Stimulated activated CD4-positive, alpha-beta T cell treated with anti-CD3 and anti-CD28 coated beads, Interleukin-2, amount 100 ng/mL, for 4 hours (primary cell): ENCODE results near the gene HSPA4L.

Experiments used
- DNase-seq: peaks from one replicate; pipeline ENCODE4 v3.0.0-alpha.2; 2020; ENCODE audit warnings: low read depth

The HSPA4L gene

GRCh38 chr4:127783955-127784770 lies 2.0 kb downstream of the HSPA4L start:
- no peak for DNase-seq

DNA sequence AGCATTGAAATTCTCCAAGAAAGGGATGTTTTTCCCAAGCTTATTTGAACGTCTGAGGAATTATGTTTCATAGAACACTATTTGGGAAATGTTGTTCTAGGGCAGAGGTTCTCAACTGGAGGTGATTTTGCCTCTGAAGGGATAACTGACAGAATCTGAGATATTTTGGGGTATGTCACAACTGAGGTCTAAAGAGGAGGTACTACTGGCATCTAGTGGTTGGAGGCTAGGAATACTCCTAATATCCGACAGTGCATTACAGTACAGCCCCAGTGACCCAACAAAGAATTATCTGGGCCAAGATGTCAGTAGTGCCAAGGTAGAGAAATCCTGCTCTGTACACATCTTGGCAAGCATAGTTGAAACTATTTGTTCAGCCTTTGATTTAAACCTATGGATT lies 6.4 kb downstream of the HSPA4L start:
- DNase-seq: no peak

- no peak for DNase-seq
Observed at GRCh38 chr4:127791391-127791790, 9.3 kb downstream of the HSPA4L start.

DNA sequence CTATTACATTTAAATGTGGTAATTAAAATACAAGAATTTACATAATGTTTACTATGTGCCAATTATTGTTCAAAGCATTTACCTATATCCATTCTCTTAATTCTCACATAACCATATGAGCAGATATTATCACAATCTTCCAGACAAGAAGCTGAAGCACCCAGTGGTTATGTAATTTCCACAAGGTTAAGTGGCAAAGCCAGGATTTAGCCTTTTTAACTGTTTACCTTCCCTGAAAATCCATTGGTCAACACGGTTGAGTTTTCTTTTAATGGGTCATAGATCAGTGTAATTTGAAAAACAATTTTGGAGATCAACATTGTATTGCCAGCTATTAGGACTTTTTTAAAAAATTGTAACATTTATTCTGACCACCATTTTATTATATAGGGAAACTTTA lies 11.4 kb downstream of the HSPA4L start:
- no peak for DNase-seq

DNA sequence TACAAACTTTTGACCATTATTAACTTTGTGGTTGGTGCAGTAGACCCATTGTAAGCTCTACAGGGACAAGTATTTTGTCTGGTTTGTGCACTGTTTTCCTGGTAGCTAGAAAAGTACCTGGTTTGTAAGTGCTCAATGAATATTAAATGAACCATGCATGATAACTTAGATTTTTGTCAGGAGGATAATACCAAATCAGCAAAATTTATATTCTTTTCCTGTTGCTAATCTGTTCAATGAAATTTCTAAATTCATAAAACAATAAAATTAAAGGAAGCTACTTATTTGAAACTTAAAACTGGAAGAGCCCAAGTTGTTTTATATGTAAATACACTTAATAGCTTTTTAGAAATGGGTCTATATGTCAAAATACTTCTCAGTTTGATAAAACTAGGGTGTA lies 17.6 kb downstream of the HSPA4L start:
- no peak for DNase-seq

DNA sequence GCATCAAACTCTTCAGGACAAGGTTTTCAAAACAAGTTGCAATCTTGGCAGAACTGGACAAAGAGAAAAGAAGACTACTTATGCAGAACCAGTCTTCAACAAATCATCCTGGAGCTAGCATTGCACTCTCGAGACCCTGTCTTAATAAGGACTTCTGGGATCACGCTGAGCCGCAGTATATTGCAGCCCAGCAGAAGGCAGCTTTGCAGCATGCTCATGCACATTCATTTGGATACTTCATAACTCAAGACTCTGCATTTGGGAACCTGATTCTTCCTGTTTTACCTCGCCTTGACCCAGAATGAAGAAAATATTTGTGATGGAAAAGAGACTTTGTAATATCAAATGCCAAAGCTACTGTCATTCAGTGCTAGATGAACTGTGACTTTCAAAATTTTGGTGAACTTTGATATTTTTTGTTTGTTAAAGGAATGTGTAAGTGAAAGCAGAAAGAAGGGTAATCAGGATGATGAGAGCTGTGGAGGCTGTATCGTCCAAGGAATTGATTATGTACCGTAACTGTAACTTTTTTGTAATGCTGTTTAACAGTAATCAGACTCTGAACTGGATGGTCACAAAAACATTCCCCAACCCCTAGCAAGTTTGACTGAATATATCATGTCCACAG lies 27.2 kb downstream of the HSPA4L start:
- no peak for DNase-seq

DNA sequence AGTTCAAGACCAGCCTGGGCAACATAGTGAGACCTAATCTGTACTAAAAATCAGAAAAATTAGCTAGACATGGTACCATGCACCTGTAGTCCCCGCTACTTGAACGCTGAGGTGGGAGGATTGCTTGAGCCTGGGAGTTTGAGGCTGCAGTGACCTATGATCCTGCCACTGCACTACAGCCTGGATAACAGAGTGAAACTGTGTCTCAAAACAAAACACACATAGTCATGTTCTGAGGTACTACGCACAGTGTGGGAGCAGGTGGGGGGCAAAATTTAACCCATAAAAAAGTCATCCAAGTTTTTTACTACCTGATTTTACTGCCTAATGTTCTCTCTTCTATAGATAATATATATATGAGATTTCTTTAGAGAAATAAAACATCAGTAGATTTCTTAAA lies 28.4 kb downstream of the HSPA4L start:
- no peak for DNase-seq

- no peak for DNase-seq
Observed at GRCh38 chr4:127822430-127822829, 40.3 kb downstream of the HSPA4L start.

GRCh38 chr4:127828121-127828520 lies 46.0 kb downstream of the HSPA4L start:
- no peak for DNase-seq

- DNase-seq: no peak
Observed at GRCh38 chr4:127829014-127829413, 46.9 kb downstream of the HSPA4L start.

- DNase-seq: no peak
Observed at GRCh38 chr4:127832585-127832984, 50.5 kb downstream of the HSPA4L start.

DNA sequence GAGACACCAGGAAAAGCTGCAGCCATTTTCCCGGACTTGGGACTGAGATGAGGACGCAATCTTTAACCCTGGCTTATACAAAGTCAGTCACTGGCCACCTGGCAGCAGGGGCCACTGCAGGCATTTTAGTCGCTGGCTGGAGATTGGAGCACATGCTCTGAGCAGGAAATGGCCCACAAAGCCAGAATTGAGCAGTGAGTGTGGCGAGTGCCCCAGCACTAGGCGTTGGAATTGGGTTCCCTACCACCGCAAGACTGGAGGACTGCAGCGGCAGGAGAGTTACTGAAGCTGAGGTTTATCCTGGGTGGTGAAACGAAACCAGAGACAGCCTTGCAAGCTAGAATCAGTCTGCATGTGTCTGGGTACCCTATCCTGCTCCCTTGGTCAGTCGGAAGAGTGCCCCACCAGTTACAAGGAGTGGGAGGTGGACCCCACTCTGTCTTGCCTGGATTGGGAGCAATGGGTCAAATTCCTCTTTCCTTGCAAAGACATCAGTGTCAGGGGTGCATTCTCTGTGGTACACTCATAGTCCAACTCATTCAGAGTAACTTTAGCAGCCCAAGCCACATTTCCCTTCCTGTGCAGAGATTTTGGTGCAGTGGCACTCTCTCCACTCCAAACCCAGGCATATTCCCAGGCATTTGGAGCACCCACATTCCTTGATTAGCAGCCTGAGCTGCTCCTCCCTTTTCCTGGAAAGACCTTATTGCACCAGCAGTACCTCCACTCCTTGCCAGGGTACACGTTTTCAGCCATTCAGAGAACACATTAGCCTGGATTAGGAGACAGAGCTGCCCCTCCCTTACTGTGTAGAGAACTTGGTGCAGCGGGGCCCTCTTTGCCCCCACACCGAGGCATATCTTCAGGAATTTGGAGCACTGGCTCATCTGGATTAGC lies 61.8 kb downstream of the HSPA4L start:
- DNase-seq: no peak

DNA sequence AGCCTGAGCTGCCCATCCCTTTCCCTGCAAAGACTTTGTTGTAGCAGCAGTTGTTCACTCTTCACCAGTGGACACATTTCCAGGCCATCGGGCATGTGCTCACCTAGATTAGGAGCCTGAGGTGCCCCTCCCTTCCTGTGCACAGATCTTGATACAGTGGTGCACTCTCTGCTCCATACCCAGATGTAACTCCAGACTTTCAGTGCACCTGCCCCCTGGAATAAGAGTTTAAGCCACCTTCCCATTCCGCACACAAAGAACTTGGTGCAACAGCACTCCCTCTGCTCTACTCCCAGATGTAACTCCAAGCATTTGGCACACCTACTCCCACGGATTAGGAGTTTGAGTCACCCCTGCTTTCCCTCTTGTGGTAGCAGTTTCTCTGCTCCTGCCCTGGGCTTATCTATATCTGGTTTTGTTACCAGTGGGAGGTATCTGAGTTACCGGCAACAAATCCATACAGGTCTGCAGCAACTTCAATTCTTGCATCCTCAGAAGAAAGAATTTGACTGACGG lies 62.5 kb downstream of the HSPA4L start:
- DNase-seq: no peak

DNA sequence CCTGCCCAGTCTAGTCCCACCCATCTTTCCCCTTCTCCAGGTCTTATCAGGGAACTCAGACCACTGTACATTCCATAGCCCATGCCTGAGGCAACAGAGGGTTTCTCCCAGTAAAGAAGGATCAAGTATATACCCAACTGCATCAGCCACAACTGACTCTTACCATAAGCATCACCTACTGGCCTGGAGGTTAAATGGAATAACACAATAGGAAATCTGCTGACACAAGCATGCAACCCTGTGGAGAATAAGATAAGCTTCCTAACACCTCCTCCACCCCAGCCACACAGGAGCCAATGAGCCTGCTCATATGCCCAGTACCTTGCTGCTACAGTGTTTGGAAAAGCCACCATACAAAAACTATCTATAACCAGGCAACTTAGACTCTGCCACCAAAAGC lies 63.9 kb downstream of the HSPA4L start:
- no peak for DNase-seq

DNA sequence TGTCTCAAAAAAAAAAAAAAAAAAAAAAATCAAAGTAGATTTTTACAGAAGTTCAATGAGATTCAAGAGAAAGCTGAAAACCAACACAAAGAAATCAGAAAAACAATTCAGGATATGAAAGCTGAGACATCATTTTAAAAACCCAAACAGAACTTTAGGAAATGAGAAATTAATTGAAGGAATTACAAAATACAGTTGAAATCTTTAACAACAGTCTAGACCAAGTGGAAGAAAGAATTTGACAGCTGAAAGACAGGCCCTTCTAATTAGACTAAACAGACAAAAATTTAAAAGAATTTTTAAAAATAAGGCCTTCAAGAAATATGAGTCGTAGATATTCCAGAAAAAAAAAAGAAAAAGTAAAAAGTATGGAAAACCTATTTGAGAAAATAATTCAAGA lies 64.6 kb downstream of the HSPA4L start:
- no peak for DNase-seq

- no peak for DNase-seq
Observed at GRCh38 chr4:127849505-127850234, 67.5 kb downstream of the HSPA4L start.

GRCh38 chr4:127852661-127853060 lies 70.5 kb downstream of the HSPA4L start:
- no peak for DNase-seq

GRCh38 chr4:127856196-127856812 lies 74.2 kb downstream of the HSPA4L start:
- DNase-seq: no peak

- no peak for DNase-seq
Observed at GRCh38 chr4:127856813-127857447, 74.8 kb downstream of the HSPA4L start.

DNA sequence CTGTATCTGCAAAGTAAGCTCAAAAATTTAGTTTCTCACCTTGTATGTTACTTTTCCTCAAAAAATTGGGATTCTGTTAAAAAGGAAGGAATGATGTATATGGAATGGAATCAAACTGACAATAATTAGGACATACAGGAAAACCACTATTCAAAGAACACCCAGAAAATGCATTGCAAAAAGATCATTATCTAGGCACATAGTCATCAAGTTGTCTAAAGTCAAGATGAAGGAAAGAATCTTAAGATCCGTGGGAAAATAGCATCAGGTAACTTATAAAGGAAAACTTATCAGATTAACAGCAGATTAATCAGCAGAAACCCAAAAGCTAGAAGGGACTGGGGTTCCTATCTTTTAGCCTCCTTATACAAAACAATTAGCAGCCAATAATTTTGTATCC lies 75.5 kb downstream of the HSPA4L start:
- no peak for DNase-seq

- no peak for DNase-seq
Observed at GRCh38 chr4:127868196-127868595, 86.1 kb downstream of the HSPA4L start.
